Testis (tissue), 5 donors: ENCODE data around the gene WFIKKN2. TPM values are rescaled to one million over a fixed set of nuclear protein-coding genes. Genes with fewer than 3 reads are reported as not detected.

Experiments used
- DNase-seq: peaks from one replicate; pipeline ENCODE4 v3.0.0-alpha.2; 2019
- H3K27ac ChIP-seq, 2 donors: fragments of 200-600 bp; sonication (generic); one replicate each; pipeline ENCODE4 v1.5.1; 2019
- H3K27me3 ChIP-seq: fragments of 200-600 bp; sonication (generic); one replicate; pipeline ENCODE4 v1.5.1; 2019
- H3K36me3 ChIP-seq: fragments of 200-600 bp; sonication (generic); one replicate; pipeline ENCODE4 v1.5.1; 2017; ENCODE audit warnings: low read depth; ENCODE audit errors: missing control alignments
- H3K4me1 ChIP-seq: fragments of 200-600 bp; sonication (generic); one replicate; pipeline ENCODE4 v1.5.1; 2019
- H3K4me3 ChIP-seq, 2 donors: fragments of 200-600 bp; sonication (generic); one replicate each; pipeline ENCODE4 v1.5.1; 2017 to 2019
- H3K9me3 ChIP-seq: fragments of 200-600 bp; sonication (generic); one replicate; pipeline ENCODE4 v1.5.1; 2017
- CTCF ChIP-seq, 3 experiments: fragments of 450-650 bp in 2 of 3; fragments of 200-600 bp in 1 of 3; sonication (generic) in 1 of 3; IDR thresholded peaks; one replicate each; pipeline ENCODE4 v1.5.1; 2016 to 2019; ENCODE audit warnings: antibody characterized with exemption in 3 of 3, mild to moderate bottlenecking in 2 of 3, moderate library complexity in 1 of 3
- POLR2A ChIP-seq: fragments of 450-650 bp; IDR thresholded peaks from one replicate; pipeline ENCODE4 v1.6.1; 2017; ENCODE audit warnings: antibody characterized with exemption, mild to moderate bottlenecking, moderate library complexity
- WGBS, 2 donors: methylation state at CpG; one replicate each; pipeline ENCODE4 v1.1.5; 2018; 5-methylcytosine and 5-hydroxymethylcytosine counted together
- intact Hi-C: fragments of 100-400 bp; cut with DNase I; formaldehyde crosslinking; loops from one replicate; pipeline ENCODE4 v1.15.1; 2023; ENCODE audit warnings: low total_unique reads
- long read RNA-seq, 2 donors: transcript quantifications; one replicate each; lab custom pipeline, GENCODE V29; 2026
- polyA plus RNA-seq: library from polyadenylated mRNA; stranded (reverse); fragments of 350-450 nt; fragmentation: Illumina TruSeq; extraction: RNeasy Lipid Tissue Mini Kit (QIAGEN cat#74804); gene quantifications from one replicate; pipeline ENCODE4 v1.2.3, GENCODE V29; 2014; ENCODE audit warnings: low read depth, low replicate concordance; ENCODE audit not compliant: insufficient read depth
- total RNA-seq, 2 donors: library from RNA; depleted of rRNA; stranded (reverse); fragments of >200 nt; gene quantifications; one replicate each; pipeline ENCODE4 v1.2.3, GENCODE V29; 2016

Gene WFIKKN2
- 1 to 10 TPM; 3.7 to 7.3 TPM for total RNA-seq
- polyA plus RNA-seq = 6.8 TPM
- long read RNA-seq, donor 1, transcript WFIKKN2-201 (2 exons, 3,588 nt) = major isoform, 16 of 16 reads
- long read RNA-seq, donor 1, partial matches to known transcripts = 0 of 16 reads
- long read RNA-seq, donor 1, other reads (novel, unspliced or antisense) = 0 of 16 reads
- long read RNA-seq, donor 2, transcript WFIKKN2-201 (2 exons, 3,588 nt) = major isoform, 12 of 12 reads
- long read RNA-seq, donor 2, partial matches to known transcripts = 0 of 12 reads
- long read RNA-seq, donor 2, other reads (novel, unspliced or antisense) = 0 of 12 reads

GRCh38 chr17:50835301-50836234, at the start of gene WFIKKN2:
Gene WFIKKN2 (plus strand): TSS chr17:50835586. CDS start chr17:50835938, 352 bp downstream.
- H3K9me3 ChIP-seq = no peaks in the 10 kb centered on the region
- TF ChIP-seq POLR2A = no peak
- TF ChIP-seq CTCF (IDR thresholded peaks at IDR 0.05) = no peak
- peak; percentile 38 for DNase-seq
- peak within 1 kb of the TSS in 1 of 2 donors; percentile 2 for H3K4me3 ChIP-seq
- peak within 1 kb of the TSS; percentile 59 to 87 for H3K27ac ChIP-seq
- H3K4me1 ChIP-seq = peaks cover 50% of the 10 kb centered on the region
- H3K27me3 ChIP-seq = no peaks in the 10 kb centered on the region
- intact Hi-C loops = loop anchor here (5.0 to 10.0 kb wide), 2 partner anchors 48 to 281 kb away; no protein-coding TSS in a partner anchor
- WGBS, 2 donors = 44 to 57% methylated on average over 24 to 39 of the region's 39 CpGs
- no peaks in the 10 kb centered on the region for H3K36me3 ChIP-seq

GRCh38 chr17:50785946-50786570, 49.3 kb upstream of the WFIKKN2 start:
- intact Hi-C loops = loop anchor here (5.0 kb wide), 1 partner anchor 51 kb away; the partner anchor contains the start of gene WFIKKN2
- no peak for TF ChIP-seq POLR2A
- no peak for TF ChIP-seq CTCF (IDR thresholded peaks at IDR 0.05)
- peak; percentile 56 for DNase-seq
- H3K4me3 ChIP-seq = no peak overlapping the region
- WGBS, 2 donors = 54 to 65% methylated on average over 9 of the region's 9 CpGs
- no peaks in the 10 kb centered on the region for H3K27me3 ChIP-seq
- H3K36me3 ChIP-seq = no peaks in the 10 kb centered on the region
- no peaks in the 10 kb centered on the region for H3K4me1 ChIP-seq
- H3K27ac ChIP-seq = no peak overlapping the region
- no peaks in the 10 kb centered on the region for H3K9me3 ChIP-seq

GRCh38 chr17:50787106-50787505, 48.3 kb upstream of the WFIKKN2 start:
- no peak for DNase-seq
- TF ChIP-seq CTCF (IDR thresholded peaks at IDR 0.05) (no peak), POLR2A (no peak)
- no peaks in the 10 kb centered on the region for H3K9me3 ChIP-seq
- H3K27me3 ChIP-seq = no peaks in the 10 kb centered on the region
- no peak overlapping the region for H3K27ac ChIP-seq
- WGBS, 2 donors = 68 to 70% methylated on average over 7 of the region's 7 CpGs
- H3K4me1 ChIP-seq = no peaks in the 10 kb centered on the region
- H3K36me3 ChIP-seq = no peaks in the 10 kb centered on the region
- intact Hi-C loops = loop anchor here (5.0 kb wide), 1 partner anchor 50 kb away; the partner anchor contains the start of gene WFIKKN2
- H3K4me3 ChIP-seq = no peak overlapping the region

GRCh38 chr17:50790618-50791017, 44.8 kb upstream of the WFIKKN2 start:
- Histone ChIP-seq H3K4me1 (no peaks in the 10 kb centered on the region), H3K4me3 (no peak overlapping the region), H3K36me3 (no peaks in the 10 kb centered on the region), H3K27me3 (no peaks in the 10 kb centered on the region), H3K9me3 (no peaks in the 10 kb centered on the region), H3K27ac (no peak overlapping the region)
- no peak for TF ChIP-seq POLR2A
- TF ChIP-seq CTCF (IDR thresholded peaks at IDR 0.05) = no peak
- intact Hi-C loops = no loop called here
- WGBS, 2 donors = 84 to 86% methylated on average over 6 of the region's 6 CpGs
- DNase-seq = no peak
